Ecto neural progenitor cell (in vitro differentiated cells): ENCODE data around the gene HECTD4.

ENCODE experiments used
- DNase-seq: peaks from one replicate; pipeline ENCODE4 v3.0.0-alpha.2; 2018; ENCODE audit warnings: low spot score

HECTD4 gene

GRCh38 chr12:112322441-112322840, 59.8 kb downstream of the HECTD4 start:
- DNase-seq = no peak

- no peak for DNase-seq
Observed at GRCh38 chr12:112321245-112321644, 61.0 kb downstream of the HECTD4 start.

GRCh38 chr12:112319395-112319794, 62.8 kb downstream of the HECTD4 start:
- no peak for DNase-seq

GRCh38 chr12:112317481-112317880, 64.8 kb downstream of the HECTD4 start:
- DNase-seq = no peak

- DNase-seq = no peak
Observed at GRCh38 chr12:112314981-112315380, 67.2 kb downstream of the HECTD4 start.

GRCh38 chr12:112309797-112310196, 72.4 kb downstream of the HECTD4 start:
- DNase-seq = no peak

GRCh38 chr12:112308652-112309051, 73.6 kb downstream of the HECTD4 start:
- DNase-seq = no peak

GRCh38 chr12:112308161-112308560, 74.1 kb downstream of the HECTD4 start:
- no peak for DNase-seq

- DNase-seq = no peak
Observed at GRCh38 chr12:112307317-112308011, 74.8 kb downstream of the HECTD4 start.

GRCh38 chr12:112305951-112306350, 76.3 kb downstream of the HECTD4 start:
- no peak for DNase-seq

GRCh38 chr12:112304436-112304835, 77.8 kb downstream of the HECTD4 start:
- no peak for DNase-seq

GRCh38 chr12:112303799-112304198, 78.4 kb downstream of the HECTD4 start:
- DNase-seq = no peak

GRCh38 chr12:112303004-112303403, 79.2 kb downstream of the HECTD4 start:
- DNase-seq = no peak

GRCh38 chr12:112299704-112300103, 82.5 kb downstream of the HECTD4 start:
- no peak for DNase-seq

GRCh38 chr12:112297188-112297587, 85.0 kb downstream of the HECTD4 start:
- DNase-seq = no peak

GRCh38 chr12:112296183-112296582, 86.0 kb downstream of the HECTD4 start:
- DNase-seq = no peak

GRCh38 chr12:112294793-112295192, 87.4 kb downstream of the HECTD4 start:
- no peak for DNase-seq

- DNase-seq = no peak
Observed at GRCh38 chr12:112288638-112289037, 93.6 kb downstream of the HECTD4 start.

GRCh38 chr12:112285600-112286401, 96.4 kb downstream of the HECTD4 start:
- no peak for DNase-seq

- no peak for DNase-seq
Observed at GRCh38 chr12:112283546-112283945, 98.7 kb downstream of the HECTD4 start.

GRCh38 chr12:112282920-112283319, 99.3 kb downstream of the HECTD4 start:
- DNase-seq = no peak

- DNase-seq = no peak
Observed at GRCh38 chr12:112275836-112276235, 106.4 kb downstream of the HECTD4 start.

- DNase-seq = no peak
Observed at GRCh38 chr12:112275207-112275606, 107.0 kb downstream of the HECTD4 start.

- DNase-seq = no peak
Observed at GRCh38 chr12:112270673-112271072, 111.6 kb downstream of the HECTD4 start.
